ENCODE data around the gene RPS6KA5.

GRCh38 chr14:90940318-90940962 lies 120.0 kb downstream of the RPS6KA5 start:
- TF ChIP-seq CTCF (IDR thresholded peaks at IDR 0.05): no peak
- no peak for TF ChIP-seq POLR2A (IDR thresholded peaks at IDR 0.05)

Measured in breast epithelium (tissue), 3 donors.